ENCODE results near the gene WDR18. TPM values are rescaled to one million over a fixed set of nuclear protein-coding genes. Genes with fewer than 3 reads are reported as not detected.

Gene WDR18
- total RNA-seq, 1 experiment from 2014 or later = 44.0 TPM

GRCh38 chr19:953445-954271 is 30.5 kb upstream of the WDR18 start:
- POLR2A ChIA-PET = no interaction called here
- peaks cover 23% of the 10 kb centered on the region for H3K4me1 ChIP-seq (ENCODE audit: control insufficient read depth, insufficient read depth, low read length)
- no peak overlapping the region for H3K4me3 ChIP-seq (ENCODE audit: low read depth in 2 of 2, low read length in 2 of 2)
- no TSS peak for BruUV-seq (replicated peaks)
- no peak for DNase-seq (ENCODE audit: low read depth, low spot score)
- intact Hi-C loops (cut with micrococcal nuclease; ENCODE audit: unreplicated experiment) = no loop called here
- TF ChIP-seq POLR2AphosphoS5 (IDR thresholded peaks at IDR 0.05; ENCODE audit: low read depth, low read length) (no peak), SIN3A (IDR thresholded peaks at IDR 0.05; ENCODE audit: borderline replicate concordance, insufficient read depth, low read depth, low read length) (no peak), TCF7L2 (IDR thresholded peaks at IDR 0.05; ENCODE audit: low read depth, low read length) (no peak), REST (IDR thresholded peaks at IDR 0.05; ENCODE audit: insufficient read depth in 1 of 2, low read depth in 2 of 2, low read length in 1 of 2) (no peak), CTCF (IDR thresholded peaks at IDR 0.05) (no peak)
- H3K27me3 ChIP-seq (ENCODE audit: control insufficient read depth, insufficient read depth, low read length) = no peaks in the 10 kb centered on the region
- no peak overlapping the region for H3K27ac ChIP-seq (ENCODE audit: low read length)
- H3K9me3 ChIP-seq (ENCODE audit: control insufficient read depth, insufficient read depth, low read depth, low read length) = no peaks in the 10 kb centered on the region
- CTCF ChIA-PET = no interaction called here
- in situ Hi-C loops (cut with HindIII; ENCODE audit: low pct_unique_long_range_greater_than_20kb, low sequenced_read_pairs) = no loop called here
- H3K36me3 ChIP-seq (ENCODE audit: control insufficient read depth, insufficient read depth, low read length) = no peaks in the 10 kb centered on the region
- ATAC-seq = no peak

- intact Hi-C loops (cut with micrococcal nuclease; ENCODE audit: unreplicated experiment) = no loop called here
- H3K36me3 ChIP-seq (ENCODE audit: control insufficient read depth, insufficient read depth, low read length) = no peaks in the 10 kb centered on the region
- in situ Hi-C loops (cut with HindIII; ENCODE audit: low pct_unique_long_range_greater_than_20kb, low sequenced_read_pairs) = no loop called here
- TF ChIP-seq POLR2AphosphoS5 (IDR thresholded peaks at IDR 0.05; ENCODE audit: low read depth, low read length) = no peak
- TF ChIP-seq TCF7L2 (IDR thresholded peaks at IDR 0.05; ENCODE audit: low read depth, low read length) = no peak
- TF ChIP-seq SIN3A (IDR thresholded peaks at IDR 0.05; ENCODE audit: borderline replicate concordance, insufficient read depth, low read depth, low read length) = no peak
- TF ChIP-seq REST (IDR thresholded peaks at IDR 0.05; ENCODE audit: insufficient read depth in 1 of 2, low read depth in 2 of 2, low read length in 1 of 2) = no peak
- no peak for TF ChIP-seq CTCF (IDR thresholded peaks at IDR 0.05)
- ATAC-seq (no peak), DNase-seq (ENCODE audit: low read depth, low spot score) (no peak)
- ChIA-PET CTCF (no interaction called here), POLR2A (no interaction called here)
- H3K4me1 ChIP-seq (ENCODE audit: control insufficient read depth, insufficient read depth, low read length) = peaks cover 29% of the 10 kb centered on the region
- no peaks in the 10 kb centered on the region for H3K27me3 ChIP-seq (ENCODE audit: control insufficient read depth, insufficient read depth, low read length)
- H3K27ac ChIP-seq (ENCODE audit: low read length) = no peak overlapping the region
- no TSS peak for BruUV-seq (replicated peaks)
- H3K9me3 ChIP-seq (ENCODE audit: control insufficient read depth, insufficient read depth, low read depth, low read length) = no peaks in the 10 kb centered on the region
- no peak overlapping the region for H3K4me3 ChIP-seq (ENCODE audit: low read depth in 2 of 2, low read length in 2 of 2)
Observed at GRCh38 chr19:954272-954671, 29.9 kb upstream of the WDR18 start.
